ENCODE measurements around the gene PIWIL4.
"Not testable (repeated sequence)": the region's sequence is repeated elsewhere in the genome, so short reads cannot be mapped to it uniquely, and the experiment has no call there.

The PIWIL4 gene

GRCh38 chr11:94586546-94586945 is 19.4 kb downstream of the PIWIL4 start:
- no peak for DNase-seq

GRCh38 chr11:94586978-94587377 is 19.8 kb downstream of the PIWIL4 start:
- DNase-seq: no peak

GRCh38 chr11:94588366-94588942 is 21.3 kb downstream of the PIWIL4 start:
- DNase-seq: no peak

- DNase-seq: no peak
These were observed 23.3 kb downstream of the PIWIL4 start for GRCh38 chr11:94590352-94591041.

GRCh38 chr11:94593030-94593429 is 25.9 kb downstream of the PIWIL4 start:
- DNase-seq: no peak

- no peak for DNase-seq
These were observed 27.9 kb downstream of the PIWIL4 start for GRCh38 chr11:94595076-94595475.

- DNase-seq: no peak
These were observed 30.7 kb downstream of the PIWIL4 start for GRCh38 chr11:94597896-94598295.

GRCh38 chr11:94599510-94599909 is 32.3 kb downstream of the PIWIL4 start:
- DNase-seq: no peak

GRCh38 chr11:94602430-94603372 is 35.5 kb downstream of the PIWIL4 start:
- DNase-seq: peak in 1 of 2 donors; percentile 17

- DNase-seq: no peak
These were observed 36.4 kb downstream of the PIWIL4 start for GRCh38 chr11:94603587-94603986.

- no peak for DNase-seq
These were observed 37.3 kb downstream of the PIWIL4 start for GRCh38 chr11:94604482-94604881.

- no peak for DNase-seq
These were observed 46.0 kb downstream of the PIWIL4 start for GRCh38 chr11:94613120-94613519.

GRCh38 chr11:94623120-94623735 is 56.1 kb downstream of the PIWIL4 start:
- peak in 1 of 2 donors; percentile 68 for DNase-seq

- not testable (repeated sequence) for DNase-seq
These were observed 58.3 kb downstream of the PIWIL4 start for GRCh38 chr11:94625422-94625821.

GRCh38 chr11:94627003-94627560 is 59.9 kb downstream of the PIWIL4 start:
- DNase-seq: not testable (repeated sequence)

- no peak for DNase-seq
These were observed 62.6 kb downstream of the PIWIL4 start for GRCh38 chr11:94629741-94630140.

GRCh38 chr11:94630221-94630620 is 63.1 kb downstream of the PIWIL4 start:
- no peak for DNase-seq

- no peak for DNase-seq
These were observed 65.2 kb downstream of the PIWIL4 start for GRCh38 chr11:94632356-94632755.

GRCh38 chr11:94635072-94635471 is 67.9 kb downstream of the PIWIL4 start:
- no peak for DNase-seq

- DNase-seq: no peak
These were observed 69.3 kb downstream of the PIWIL4 start for GRCh38 chr11:94636388-94636949.

GRCh38 chr11:94638301-94638901 is 71.2 kb downstream of the PIWIL4 start:
- DNase-seq: no peak

- DNase-seq: peak in 1 of 2 donors; percentile 9
These were observed 71.8 kb downstream of the PIWIL4 start for GRCh38 chr11:94638902-94639373.
